Gastrocnemius medialis (tissue), 4 donors: Measurements from ENCODE around the gene HOMER2. TPM values are rescaled to one million over a fixed set of nuclear protein-coding genes. Genes with fewer than 3 reads are reported as not detected.

Experiments used
- ATAC-seq, 2 donors: fragments of 150-250 bp; one replicate each; pipeline ENCODE4 v1.9.1; 2016
- DNase-seq, 2 donors: peaks; one replicate each; pipeline ENCODE4 v3.0.0-alpha.2; 2019
- H3K27ac ChIP-seq, 4 donors: fragments of 200-600 bp; sonication (generic); 1 replicate in 1 of 4; 2 replicates in 3 of 4; pipeline ENCODE4 v1.5.1; 2016 to 2018; ENCODE audit warnings: mild to moderate bottlenecking in 2 of 4, moderate library complexity in 1 of 4
- H3K27me3 ChIP-seq, 3 donors: fragments of 200-600 bp; sonication (generic) in 2 of 3; 1 replicate in 1 of 3; 2 replicates in 2 of 3; pipeline versions ENCODE4 v1.5.1 to v1.6.0; 2016 to 2019; ENCODE audit warnings: mild to moderate bottlenecking in 1 of 3, moderate library complexity in 1 of 3
- H3K36me3 ChIP-seq, 2 donors: fragments of 200-600 bp; sonication (generic) in 1 of 2; one replicate each; pipeline ENCODE4 v1.5.1; 2017 to 2018
- H3K4me1 ChIP-seq, 2 donors: fragments of 200-600 bp; sonication (generic) in 1 of 2; one replicate each; pipeline ENCODE4 v1.5.1; 2016 to 2017; ENCODE audit warnings: mild to moderate bottlenecking in 2 of 2
- H3K4me3 ChIP-seq, 4 donors: fragments of 200-600 bp; sonication (generic) in 3 of 4; 1 replicate in 1 of 4; 2 replicates in 3 of 4; pipeline ENCODE4 v1.5.1; 2016 to 2019; ENCODE audit warnings: mild to moderate bottlenecking in 2 of 4
- H3K9me3 ChIP-seq, 3 donors: fragments of 200-600 bp; sonication (generic) in 2 of 3; 1 replicate in 1 of 3; 2 replicates in 2 of 3; pipeline ENCODE4 v1.5.1; 2016 to 2019
- CTCF ChIP-seq, 5 experiments: fragments of 450-650 bp in 3 of 5; fragments of 200-600 bp in 2 of 5; sonication (generic) in 2 of 5; IDR thresholded peaks in 4 of 5; conservative IDR thresholded peaks in 1 of 5; 1 replicate in 4 of 5; 2 replicates in 1 of 5; pipeline ENCODE4 v1.5.1; 2016 to 2019; ENCODE audit warnings: antibody characterized with exemption in 5 of 5, mild to moderate bottlenecking in 3 of 5, moderate library complexity in 3 of 5
- POLR2A ChIP-seq, 2 donors: fragments of 450-650 bp; IDR thresholded peaks; one replicate each; pipeline ENCODE4 v1.6.1; 2017; ENCODE audit warnings: antibody characterized with exemption in 2 of 2, mild to moderate bottlenecking in 2 of 2, moderate library complexity in 2 of 2
- in situ Hi-C, 4 donors: fragments of 200-750 bp; cut with MboI; loops; one replicate each; pipeline versions ENCODE4 v1.15.0 to v1.8.0; 2017; ENCODE audit warnings: low sequenced_read_pairs in 4 of 4
- intact Hi-C: fragments of 100-400 bp; cut with DNase I; formaldehyde crosslinking; loops from one replicate; pipeline ENCODE4 v1.15.1; 2023; ENCODE audit warnings: low total_unique reads
- total RNA-seq, 4 donors: library from RNA; depleted of rRNA; stranded (reverse); fragments of >200 nt; gene quantifications; one replicate each; pipeline versions ENCODE4 v1.1.0 to v1.2.3, GENCODE V29; 2016

The HOMER2 gene
- total RNA-seq, 4 donors from 2014 or later, result 51.6 to 132 (median 94.5) TPM

- DNase-seq (no peak), ATAC-seq (no peak)
- no peak overlapping the region for H3K4me3 ChIP-seq
- H3K9me3 ChIP-seq, result no peaks in the 10 kb centered on the region
- H3K27me3 ChIP-seq, result no peaks in the 10 kb centered on the region
- peaks cover 39 to 76% of the 10 kb centered on the region in 2 donors for H3K4me1 ChIP-seq
- no peak for TF ChIP-seq CTCF (IDR thresholded peaks at IDR 0.05 in 4 of 5, conservative IDR thresholded peaks at IDR 0.05 in 1 of 5)
- no peak for TF ChIP-seq POLR2A (IDR thresholded peaks at IDR 0.05)
- intact Hi-C loops, result no loop called here
- in situ Hi-C loops, result no loop called here
- no peaks in the 10 kb centered on the region for H3K36me3 ChIP-seq
- H3K27ac ChIP-seq, result peak overlapping the region; percentile 18 to 62 (median 56)
Observed at GRCh38 chr15:82946155-82946701, 6.3 kb downstream of the HOMER2 start.

GRCh38 chr15:82945326-82945725 lies 7.2 kb downstream of the HOMER2 start:
- H3K4me1 ChIP-seq, result peaks cover 35 to 72% of the 10 kb centered on the region in 2 donors
- ATAC-seq, result no peak
- intact Hi-C loops, result no loop called here

DNA sequence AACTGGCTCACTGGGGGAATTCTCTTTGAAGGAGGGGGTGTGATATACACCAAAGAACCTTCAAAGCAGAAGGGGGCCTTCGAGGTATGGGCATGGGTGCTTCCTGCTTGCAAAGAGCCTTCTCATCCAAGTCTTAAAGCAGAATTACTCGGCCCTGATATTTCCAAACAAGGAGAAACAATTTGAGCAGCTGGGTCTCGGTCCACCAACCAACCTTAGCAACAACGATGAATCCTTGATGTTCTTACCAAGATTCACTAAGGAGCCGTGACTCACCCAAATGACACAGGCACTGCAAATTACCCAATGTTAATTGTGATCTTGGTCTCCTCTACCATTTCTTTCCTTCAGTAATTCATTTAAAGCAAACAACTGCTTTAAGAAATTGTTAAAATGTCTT lies 7.7 kb downstream of the HOMER2 start:
- in situ Hi-C loops, result no loop called here

More at GRCh38 chr15:82945326-82945725, 7.2 kb downstream of the HOMER2 start:
- no peak overlapping the region for H3K4me3 ChIP-seq
- no peak for DNase-seq
- H3K36me3 ChIP-seq, result no peaks in the 10 kb centered on the region
- no peak for TF ChIP-seq POLR2A (IDR thresholded peaks at IDR 0.05)
- no peak for TF ChIP-seq CTCF (IDR thresholded peaks at IDR 0.05 in 4 of 5, conservative IDR thresholded peaks at IDR 0.05 in 1 of 5)
- H3K27ac ChIP-seq, result peak overlapping the region in 3 of 4 donors; percentile 54 to 89 (median 72)
- in situ Hi-C loops, result no loop called here
- no peaks in the 10 kb centered on the region for H3K27me3 ChIP-seq
- H3K9me3 ChIP-seq, result no peaks in the 10 kb centered on the region

DNA sequence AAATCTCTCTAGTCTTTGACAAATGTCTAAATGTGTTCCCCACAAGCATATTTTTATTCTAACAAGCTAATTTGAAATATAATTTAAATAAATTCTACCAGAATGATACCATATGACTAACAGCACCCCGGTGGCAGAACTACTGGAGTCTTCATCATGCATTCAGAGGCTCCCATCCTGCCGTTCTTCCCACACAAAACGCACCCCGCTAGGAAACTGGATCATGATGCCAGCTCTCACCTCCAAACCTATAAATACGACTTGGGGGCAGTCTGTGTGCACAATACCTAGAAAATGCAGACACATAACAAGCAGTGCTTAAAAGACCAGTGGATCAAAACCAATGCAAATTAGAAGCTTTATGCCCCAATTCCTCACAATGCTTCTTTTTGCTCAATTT lies 8.5 kb downstream of the HOMER2 start:
- in situ Hi-C loops (no loop called here), intact Hi-C loops (loop anchor here (5.0 kb wide), 1 partner anchor 137 kb away; the partner anchor contains the start of genes FSD2 and WHAMM)
- H3K27me3 ChIP-seq, result no peaks in the 10 kb centered on the region
- peaks cover 34 to 60% of the 10 kb centered on the region in 2 donors for H3K4me1 ChIP-seq
- peak overlapping the region; percentile 72 to 89 (median 78) for H3K27ac ChIP-seq
- no peak for DNase-seq
- H3K36me3 ChIP-seq, result no peaks in the 10 kb centered on the region
- TF ChIP-seq POLR2A (IDR thresholded peaks at IDR 0.05) (no peak), CTCF (IDR thresholded peaks at IDR 0.05 in 4 of 5, conservative IDR thresholded peaks at IDR 0.05 in 1 of 5) (no peak)
- ATAC-seq, result no peak
- no peak overlapping the region for H3K4me3 ChIP-seq
- no peaks in the 10 kb centered on the region for H3K9me3 ChIP-seq

More for the DNA sequence above, 7.7 kb downstream of the HOMER2 start:
- Histone ChIP-seq H3K27ac (peak overlapping the region; percentile 30 to 89 (median 75)), H3K36me3 (no peaks in the 10 kb centered on the region), H3K9me3 (no peaks in the 10 kb centered on the region), H3K4me1 (peaks cover 35 to 67% of the 10 kb centered on the region in 2 donors), H3K27me3 (no peaks in the 10 kb centered on the region), H3K4me3 (no peak overlapping the region)
- DNase-seq (no peak), ATAC-seq (peak in 1 of 2 donors; percentile 30)
- intact Hi-C loops, result loop anchor here (5.0 kb wide), 1 partner anchor 138 kb away; the partner anchor contains the start of genes FSD2 and WHAMM
- no peak for TF ChIP-seq POLR2A (IDR thresholded peaks at IDR 0.05)
- TF ChIP-seq CTCF (IDR thresholded peaks at IDR 0.05 in 4 of 5, conservative IDR thresholded peaks at IDR 0.05 in 1 of 5), result no peak
